HG02885 (cell line): ENCODE measurements around the gene LHFPL2.
"Not testable (repeated sequence)": the region's sequence is repeated elsewhere in the genome, so short reads cannot be mapped to it uniquely, and the experiment has no call there.

Experiments
- ATAC-seq: cut with Tn5 transposase; IDR thresholded peaks from one replicate; pipeline ENCODE4 v1.9.1; 2021; ENCODE audit warnings: mild to moderate bottlenecking; ENCODE audit not compliant: unreplicated experiment, poor library complexity

The LHFPL2 gene

DNA sequence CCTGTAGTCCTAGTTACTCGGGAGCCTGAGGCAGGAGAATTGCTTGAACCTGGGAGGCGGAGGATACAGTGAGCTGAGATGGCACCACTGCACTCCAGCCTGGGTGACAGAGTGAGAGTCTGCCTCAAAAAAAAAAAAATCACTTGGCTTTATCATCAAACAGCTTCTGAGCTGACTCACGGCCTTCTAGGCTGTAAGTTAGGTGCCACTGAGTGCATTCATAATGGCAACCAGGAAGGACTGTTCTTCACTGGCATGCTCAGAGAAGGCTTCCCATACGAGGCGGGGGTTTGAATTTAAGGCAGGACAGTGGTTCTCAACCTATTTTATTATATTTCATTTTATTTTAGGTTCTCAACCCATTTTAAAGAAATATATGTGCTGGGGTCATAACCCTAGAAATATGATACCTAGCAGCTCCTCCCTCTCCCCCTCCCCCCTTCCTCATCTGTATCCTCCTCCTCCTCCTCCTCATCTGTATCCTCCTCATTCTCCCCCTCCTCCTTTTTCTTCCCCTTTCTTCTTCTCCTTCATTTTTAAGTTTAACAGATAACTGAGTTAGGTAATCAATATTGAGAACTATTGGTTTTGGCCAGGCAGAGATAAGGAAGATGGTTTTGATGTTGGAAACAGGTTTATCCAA is 19.0 kb upstream of the LHFPL2 start:
- no peak for ATAC-seq

DNA sequence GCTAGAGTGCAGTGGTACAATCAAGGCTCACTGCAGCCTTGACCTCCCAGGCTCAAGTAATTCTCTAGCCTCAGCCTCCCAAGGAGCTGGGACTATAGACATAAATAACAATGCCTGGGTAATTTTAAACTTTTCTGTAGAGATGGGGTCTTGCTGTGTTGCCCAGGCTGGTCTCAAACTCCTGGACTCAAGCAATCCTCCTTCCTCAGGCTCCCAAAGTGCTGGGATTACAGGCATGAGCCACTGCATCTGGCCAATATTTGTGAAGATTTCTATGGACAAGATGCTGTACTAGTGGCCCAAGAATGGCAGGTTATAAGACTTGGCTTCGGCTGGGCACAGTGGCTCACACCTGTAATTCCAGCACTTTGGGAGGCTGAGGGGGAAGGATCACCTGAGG is 18.4 kb upstream of the LHFPL2 start:
- not testable (repeated sequence) for ATAC-seq

DNA sequence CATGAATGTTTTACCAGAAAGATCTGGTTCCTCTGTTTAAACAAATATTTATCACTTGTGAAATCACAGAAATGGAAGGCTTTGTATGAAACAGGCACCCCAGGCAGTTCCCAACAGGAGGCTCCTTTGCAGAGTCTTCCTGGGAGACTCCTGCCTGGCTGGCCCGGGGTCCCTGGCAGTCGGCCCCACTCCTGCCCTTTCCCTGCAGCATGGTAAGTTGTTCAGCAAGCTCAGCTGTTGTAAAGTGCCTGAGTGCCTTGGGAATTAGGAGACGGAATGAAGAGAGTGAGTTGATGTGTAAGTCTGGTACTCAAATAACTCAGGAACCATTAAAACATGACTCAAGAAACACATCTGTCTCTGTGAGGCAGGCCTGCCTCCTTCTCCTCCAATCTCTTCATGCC is 17.5 kb upstream of the LHFPL2 start:
- no peak for ATAC-seq

DNA sequence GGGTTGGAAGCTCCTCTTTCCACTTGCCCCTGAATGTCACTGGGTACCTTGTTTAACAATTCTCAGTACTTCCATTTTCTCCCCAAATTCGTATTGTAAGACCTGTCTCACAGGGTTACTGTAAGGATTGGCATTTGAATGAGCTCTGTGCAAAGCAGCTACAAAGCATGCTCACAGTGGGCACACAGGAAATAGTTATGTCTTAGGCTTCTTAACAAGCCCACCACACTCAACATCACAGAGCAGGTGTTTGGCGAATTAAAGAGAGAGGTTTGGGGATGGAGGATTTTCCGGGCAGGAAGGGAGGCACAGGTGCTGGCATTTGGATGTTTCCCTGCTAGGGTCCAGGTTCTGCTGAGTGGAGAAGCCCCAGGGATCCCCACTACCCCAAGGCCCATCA is 17.0 kb upstream of the LHFPL2 start:
- no peak for ATAC-seq

DNA sequence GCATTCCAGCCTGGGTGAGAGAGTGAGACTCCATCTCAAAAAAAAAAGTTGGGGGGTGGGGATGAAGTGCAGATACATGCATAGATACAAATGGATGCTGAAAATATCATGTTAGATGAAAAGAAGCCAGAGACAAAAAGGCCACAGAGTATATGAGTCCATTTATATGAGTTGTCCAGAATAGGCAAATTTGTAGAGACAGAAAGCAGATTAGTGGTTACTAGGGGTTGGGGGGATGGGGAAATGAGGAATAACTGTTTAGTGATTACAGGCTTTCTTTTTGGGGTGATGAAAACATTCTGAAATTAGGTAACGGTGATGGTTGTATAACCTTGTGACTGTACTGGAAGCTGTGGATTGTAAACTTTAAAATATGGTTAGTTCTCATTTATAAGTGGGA is 13.8 kb upstream of the LHFPL2 start:
- no peak for ATAC-seq

DNA sequence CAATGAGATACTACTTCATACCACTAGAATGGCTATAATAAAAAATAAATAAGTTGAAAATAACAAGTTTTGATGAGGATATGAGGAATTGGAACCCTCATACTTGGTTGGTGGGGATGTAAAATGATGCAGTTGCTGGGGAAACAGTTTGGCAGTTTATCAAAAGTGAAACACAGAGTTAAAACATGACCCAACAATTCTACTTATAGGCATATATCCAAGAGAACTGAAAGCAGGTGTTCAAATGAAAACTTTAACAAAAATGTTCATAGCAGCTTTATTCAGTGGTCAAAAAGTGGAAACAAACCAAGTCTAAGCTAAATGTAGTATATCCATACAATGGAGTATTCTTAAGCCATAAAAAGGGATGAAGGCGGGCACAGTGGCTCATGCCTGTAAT is 13.1 kb upstream of the LHFPL2 start:
- ATAC-seq = peak; percentile 67

DNA sequence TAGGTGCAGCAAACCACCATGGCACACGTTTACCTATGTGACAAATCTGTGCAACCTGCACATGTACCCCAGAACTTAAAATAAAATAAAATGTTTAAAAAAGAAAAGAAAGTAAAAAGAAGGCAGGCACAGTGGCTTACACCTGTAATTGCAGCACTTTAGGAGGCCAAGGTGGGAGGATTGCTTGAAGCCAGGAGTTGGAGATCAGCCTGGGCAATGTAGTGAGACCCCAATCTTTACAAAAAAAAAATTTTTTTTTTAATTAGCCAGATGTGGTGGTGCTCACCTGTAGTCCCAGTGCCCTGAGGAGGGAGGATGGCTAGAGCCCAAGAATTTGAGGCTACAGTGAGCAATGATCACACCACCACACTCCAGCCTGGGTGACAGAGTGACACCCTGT is 12.5 kb upstream of the LHFPL2 start:
- ATAC-seq = no peak

DNA sequence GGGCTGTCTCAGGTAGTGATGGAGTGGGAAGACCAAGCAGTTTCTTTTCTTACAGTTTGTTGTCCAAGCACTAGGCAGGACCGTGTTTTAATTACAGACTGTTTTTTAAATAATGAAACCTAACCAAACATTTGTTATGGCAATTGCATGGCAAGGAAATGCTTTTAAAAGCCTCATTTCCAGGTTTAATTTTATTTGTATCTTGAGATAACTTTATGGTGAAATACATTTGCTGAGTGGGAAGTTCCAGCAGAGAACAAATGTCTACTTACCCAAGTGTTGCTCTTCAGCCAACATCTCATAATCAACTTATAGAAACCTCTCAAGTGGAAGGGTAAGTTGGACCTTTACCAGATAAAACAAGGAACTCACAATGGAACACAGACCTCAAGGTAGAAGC is 11.8 kb upstream of the LHFPL2 start:
- no peak for ATAC-seq

DNA sequence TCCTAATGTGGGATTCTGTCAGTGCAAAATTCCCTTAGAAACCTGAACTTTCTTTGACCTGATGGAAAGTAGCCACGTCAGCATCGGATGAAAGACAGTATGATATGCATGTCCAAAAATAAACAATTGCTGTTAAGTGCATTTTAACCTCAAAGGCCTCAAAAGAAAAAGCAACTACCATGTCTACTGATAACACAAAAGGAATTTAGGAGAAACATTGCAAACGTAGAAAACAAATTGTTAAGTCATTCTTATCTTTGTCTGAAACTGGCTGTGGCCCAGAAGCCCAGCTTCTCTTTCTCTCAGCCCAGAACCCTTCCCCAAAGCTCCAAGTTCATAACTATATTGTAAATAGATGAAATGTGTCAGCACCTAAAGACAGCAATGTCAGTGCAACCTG is 11.1 kb upstream of the LHFPL2 start:
- ATAC-seq = no peak

DNA sequence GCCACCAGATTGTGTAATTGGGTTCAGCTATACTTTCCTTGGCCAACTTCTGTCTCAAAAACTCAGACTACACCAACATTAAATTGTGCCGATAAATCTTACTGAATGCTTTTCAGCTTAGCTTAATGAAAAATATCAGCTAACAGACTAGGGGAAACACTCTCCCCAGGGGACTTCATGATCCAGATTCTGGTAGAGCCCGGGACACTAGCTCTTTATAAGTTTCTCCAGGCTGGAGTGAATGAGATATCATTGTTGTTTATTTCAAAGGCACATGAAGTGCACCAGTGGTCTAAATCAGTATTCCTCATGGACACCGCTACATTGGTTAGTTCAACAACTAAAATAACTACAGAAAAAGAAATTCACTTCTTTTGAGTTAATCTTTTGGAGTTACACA is 10.5 kb upstream of the LHFPL2 start:
- ATAC-seq = no peak

DNA sequence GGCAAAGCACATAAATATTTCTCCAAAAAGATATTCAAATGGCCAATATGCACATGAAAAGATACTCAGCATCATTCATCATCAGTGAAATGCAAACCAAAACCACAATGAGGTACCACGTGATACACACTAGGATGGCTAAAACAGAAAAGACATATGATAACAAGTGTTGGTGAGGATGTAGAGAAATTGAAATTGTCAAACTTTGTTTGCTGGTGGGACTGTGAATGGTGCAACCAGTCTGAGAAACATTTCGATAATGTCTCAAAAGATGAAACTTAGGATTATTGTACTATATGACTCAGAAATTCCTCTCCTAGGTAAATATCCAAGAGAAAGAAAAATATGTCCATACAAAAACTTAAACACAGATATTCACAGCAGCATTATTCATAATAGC is 8.6 kb upstream of the LHFPL2 start:
- no peak for ATAC-seq

DNA sequence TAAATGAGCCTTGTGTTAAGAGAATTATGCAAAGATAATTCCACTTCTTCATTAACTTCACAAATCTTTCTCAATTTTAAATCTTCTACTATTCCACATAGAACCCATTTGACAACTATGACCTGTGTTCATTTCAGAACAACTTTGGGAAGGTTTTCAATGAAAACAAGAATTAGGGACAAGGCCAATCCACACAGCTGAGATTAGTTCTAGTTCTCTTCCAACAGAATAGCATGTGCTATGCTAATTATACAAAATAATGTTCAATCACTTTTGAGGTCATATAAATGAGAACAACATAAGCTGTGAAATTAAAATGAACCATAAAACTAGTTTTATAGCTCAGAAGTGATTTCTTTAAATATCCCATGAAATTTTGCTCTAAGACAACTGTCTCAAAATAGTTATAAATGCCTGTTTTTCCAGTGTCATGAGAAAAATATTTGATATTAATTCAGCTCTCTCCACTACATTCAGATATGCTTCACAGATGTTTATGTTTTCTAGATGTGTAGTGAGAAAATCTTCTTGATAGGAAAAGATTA is 7.2 kb upstream of the LHFPL2 start:
- ATAC-seq = no peak

DNA sequence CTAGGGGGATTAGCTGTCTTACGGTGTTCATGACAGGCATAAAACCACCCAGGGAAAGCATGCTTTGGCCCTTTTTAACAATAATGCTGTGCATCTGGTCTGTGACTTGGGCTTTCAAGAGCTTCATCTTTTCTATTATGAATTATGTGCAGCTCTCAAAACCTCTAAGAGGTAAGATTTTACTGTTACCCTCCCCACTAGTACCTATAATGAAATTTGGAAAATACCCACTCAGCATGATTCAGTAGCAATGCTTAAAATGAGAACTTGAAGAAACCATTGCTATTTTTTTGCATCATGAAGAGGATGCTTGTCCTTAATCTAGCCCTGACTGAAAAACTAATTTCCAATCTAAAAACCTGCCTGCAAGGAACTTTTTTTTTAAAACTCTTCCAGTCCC is 5.8 kb upstream of the LHFPL2 start:
- ATAC-seq = no peak

DNA sequence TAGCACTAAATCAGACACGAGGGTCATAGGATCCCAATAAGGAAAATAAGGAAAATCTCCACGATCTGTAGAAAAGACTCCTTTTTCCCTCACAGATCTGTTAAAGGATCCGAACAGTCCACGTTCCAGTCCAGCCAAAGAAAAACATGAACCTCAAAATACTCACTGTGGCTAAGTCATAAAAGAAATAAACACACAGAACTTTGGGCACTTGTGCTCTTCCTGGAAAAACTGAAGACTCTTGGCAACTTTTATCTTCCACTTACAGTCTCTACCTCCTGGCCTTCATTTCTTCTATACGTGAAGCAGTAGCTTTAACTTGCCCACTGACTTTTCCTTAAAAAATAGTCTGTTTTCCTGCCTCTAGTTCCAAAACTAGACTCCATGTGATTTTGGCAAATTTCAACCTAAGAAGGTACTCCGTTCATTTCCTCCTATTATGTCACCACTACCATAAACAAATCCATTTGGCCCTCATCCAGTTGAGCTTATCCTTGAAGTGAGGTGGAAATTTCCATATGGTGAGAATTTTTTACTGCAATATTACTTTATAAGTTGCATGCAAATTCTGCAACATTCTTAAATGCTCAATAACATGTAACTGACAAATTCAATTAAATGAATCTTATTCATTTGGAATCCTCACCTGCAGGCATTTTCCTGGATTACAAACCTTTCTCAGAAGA is 5.3 kb upstream of the LHFPL2 start:
- no peak for ATAC-seq

DNA sequence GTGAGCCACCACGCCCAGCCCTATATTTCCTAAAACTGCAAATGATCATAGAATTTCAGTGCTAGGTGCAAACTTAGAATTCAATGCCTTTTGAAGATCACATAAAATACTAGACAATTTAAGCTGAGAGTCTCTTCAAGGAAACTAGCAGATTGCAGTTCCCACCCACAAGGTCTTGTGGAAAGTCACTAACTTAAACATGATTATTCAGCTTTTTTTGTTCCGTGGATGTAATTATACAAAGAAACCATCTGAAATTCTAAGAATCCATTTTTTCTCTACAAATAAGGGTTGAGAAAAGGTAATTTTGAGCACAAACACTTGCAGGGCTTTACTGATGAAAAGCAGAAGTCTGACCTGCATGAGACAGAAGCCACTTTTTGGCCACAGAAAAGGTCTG is 4.5 kb upstream of the LHFPL2 start:
- no peak for ATAC-seq

DNA sequence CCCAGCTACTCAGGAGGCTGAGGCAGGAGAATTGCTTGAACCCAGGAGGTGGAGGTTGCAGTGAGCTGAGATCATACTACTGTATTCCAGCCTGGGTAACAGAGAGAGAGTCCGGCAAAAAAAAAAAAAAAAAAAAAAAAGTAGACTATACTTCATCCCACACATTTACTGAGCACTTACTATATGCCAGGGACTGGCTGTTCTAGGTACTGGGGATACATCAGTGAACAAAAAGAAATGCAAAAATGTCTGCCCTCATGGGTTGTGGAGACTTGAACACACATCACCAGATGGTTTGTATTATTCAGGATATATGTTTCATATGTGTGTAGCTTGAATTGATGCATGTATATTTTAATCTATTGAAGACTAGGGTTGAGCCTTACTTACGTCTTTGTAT is 2.9 kb upstream of the LHFPL2 start:
- no peak for ATAC-seq

DNA sequence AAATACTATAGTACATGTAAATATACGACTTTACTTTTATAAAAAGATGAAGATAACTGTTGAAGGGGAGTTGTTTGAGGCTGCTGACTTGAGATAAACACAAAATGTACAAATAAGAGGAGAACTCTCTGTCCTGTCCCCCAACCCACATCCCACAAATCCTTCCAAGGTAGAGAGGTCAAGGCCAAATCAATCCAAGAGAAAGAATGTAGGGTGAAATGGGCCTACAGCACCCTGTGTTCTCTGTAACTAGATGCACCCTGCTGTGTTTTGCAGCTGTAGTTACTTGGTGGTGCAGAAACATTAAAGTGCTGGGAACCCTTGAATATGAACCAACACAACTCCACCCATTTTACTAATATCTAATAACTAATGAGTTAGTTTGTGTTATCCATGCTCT is 2.0 kb upstream of the LHFPL2 start:
- no peak for ATAC-seq

DNA sequence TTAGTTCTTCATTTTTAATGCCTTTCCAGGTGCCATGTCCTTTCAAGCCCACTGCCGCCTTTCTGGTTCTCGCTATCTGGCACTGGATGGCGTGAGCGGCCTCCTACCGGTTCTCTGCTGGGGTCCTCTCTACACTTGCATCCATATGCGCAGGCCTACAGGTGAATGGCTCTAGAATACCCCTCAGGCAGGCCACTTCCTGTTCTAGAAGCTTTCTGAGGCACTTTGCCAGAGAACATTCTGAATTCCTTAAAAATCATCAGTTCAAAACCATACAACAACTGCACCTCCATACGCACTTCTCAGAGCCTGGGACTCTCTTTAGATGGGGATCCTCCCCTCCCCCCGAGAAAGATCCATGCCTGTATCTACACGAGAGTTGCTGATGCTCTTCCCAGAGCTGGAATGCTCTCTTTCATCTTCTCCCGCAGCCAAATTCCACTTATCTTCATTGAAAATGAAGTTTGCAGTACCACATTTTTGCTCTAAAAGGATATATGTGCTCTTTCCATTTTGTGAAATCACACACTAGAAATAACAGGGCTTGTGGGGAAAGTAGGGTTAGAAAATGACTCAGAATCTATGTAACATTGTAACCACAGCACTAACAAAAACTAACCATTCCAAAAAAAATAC is 1.4 kb upstream of the LHFPL2 start:
- no peak for ATAC-seq

DNA sequence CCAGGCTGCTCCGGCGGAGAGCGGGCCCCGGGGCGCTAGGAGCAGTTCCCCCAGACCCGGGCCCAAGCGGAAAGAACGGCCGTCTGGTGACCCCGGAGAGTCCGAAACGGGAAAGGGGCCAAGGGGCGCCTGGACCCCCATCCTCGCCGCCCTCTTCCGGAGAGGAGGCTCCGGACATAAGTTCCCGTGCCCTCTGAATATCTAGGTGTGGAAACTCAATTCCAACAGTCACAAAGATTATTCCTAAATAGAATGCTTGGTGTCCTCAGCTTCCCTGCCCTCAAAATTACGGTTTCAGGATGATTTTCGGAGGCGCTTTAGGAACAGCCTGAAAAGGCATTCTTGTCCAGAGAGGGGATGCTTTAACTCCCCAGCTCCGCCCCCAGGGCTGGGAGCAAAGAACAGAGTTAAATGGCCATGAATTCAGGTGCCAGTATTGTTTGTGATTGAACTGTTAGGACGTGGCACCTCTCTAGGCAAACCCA is 681 bp upstream of the LHFPL2 start:
- no peak for ATAC-seq

DNA sequence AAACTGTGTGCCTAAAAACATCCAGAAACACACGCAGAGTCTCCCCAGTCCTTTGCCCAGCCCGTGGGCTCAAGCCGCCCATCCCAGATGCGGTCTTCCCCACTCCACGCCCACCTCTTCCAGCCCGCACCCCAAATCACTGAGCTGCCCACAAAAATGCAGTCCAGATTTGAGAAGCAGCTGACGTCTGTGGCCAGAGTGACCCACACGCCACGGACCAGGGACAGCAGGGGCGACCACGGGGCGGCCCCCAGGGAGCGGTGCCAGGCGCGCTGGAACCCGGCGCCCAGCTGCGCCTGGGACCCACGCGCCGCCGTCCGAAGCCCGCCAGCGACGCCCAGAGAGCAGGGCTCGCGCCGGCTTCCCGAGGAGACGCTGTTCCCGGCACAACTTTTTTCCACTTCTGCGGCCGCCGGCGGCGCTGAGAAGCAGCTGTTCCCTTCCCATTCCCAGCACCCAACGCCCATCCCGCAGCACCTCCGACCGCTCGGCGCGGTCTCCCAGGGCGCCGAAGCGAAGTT is 674 bp downstream of the LHFPL2 start:
- ATAC-seq = peak; percentile 28

DNA sequence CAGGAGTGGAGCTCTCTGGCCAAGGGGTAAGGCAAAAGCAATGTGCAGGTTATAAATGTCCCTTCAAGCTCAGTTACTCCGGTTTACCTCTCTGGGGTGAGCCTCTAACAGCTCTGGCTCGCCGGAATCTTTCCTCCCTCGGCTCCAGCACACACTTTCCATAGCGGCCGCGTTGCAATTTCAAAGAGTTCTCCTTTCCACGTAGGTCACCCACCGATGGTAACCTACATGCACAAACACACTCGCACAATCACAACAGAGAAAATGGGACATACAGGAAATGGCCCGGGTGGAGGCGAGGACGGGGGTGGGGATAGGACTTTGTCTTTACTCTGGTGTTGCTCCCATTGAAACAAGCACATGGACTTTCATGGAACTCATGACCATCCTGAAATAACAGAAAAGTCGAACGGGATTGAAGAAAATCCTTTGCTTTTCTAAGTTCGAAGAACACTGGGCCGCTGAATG is 1.2 kb downstream of the LHFPL2 start:
- ATAC-seq = no peak
